HG03175 (cell line): ENCODE measurements around the gene RGS3.
"Not testable (repeated sequence)": the region's sequence is repeated elsewhere in the genome, so short reads cannot be mapped to it uniquely, and the experiment has no call there.

ENCODE experiments used
- ATAC-seq: cut with Tn5 transposase; IDR thresholded peaks from one replicate; pipeline ENCODE4 v1.9.1; 2021; ENCODE audit warnings: mild to moderate bottlenecking, moderate library complexity; ENCODE audit not compliant: unreplicated experiment

RGS3 gene

GRCh38 chr9:113543296-113543981, 79.9 kb downstream of the RGS3 start:
- no peak for ATAC-seq

DNA sequence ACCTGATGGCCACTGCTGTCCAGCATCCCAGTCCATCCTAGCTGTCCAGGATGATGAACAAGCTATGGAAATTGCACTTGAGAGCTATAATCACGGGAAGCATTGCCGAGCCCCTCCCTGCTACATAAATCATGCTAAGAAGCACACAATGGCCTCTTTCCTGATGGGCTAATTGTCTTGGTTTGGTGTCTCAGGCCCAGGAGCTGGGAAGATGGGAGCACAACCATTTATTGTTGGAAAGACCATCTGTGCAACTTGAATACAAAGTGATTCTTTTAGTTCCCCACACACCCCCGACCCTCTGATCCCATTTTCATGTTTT, 80.4 kb downstream of the RGS3 start:
- ATAC-seq, result no peak

DNA sequence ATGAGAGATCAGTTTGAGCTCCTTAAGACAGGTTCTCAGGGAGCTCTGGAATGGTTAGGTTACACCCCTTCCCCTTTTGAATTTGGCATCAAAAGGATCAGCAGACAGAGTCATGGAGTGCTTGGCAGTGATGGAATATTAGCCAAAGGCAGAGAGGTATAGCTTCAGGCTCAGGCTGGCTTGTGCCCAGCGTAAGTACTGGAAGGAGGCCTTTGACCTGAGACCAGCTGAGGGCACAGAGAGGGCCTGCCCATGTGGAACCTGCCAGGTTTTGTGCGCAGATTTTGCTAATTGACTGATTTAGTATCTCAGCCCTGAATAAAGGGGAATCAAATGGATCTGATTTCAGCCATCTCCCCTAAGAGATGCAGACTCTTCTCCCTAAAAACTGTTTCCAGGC, 81.5 kb downstream of the RGS3 start:
- ATAC-seq, result no peak

GRCh38 chr9:113546566-113546965, 83.0 kb downstream of the RGS3 start:
- no peak for ATAC-seq

GRCh38 chr9:113547501-113547900, 84.0 kb downstream of the RGS3 start:
- no peak for ATAC-seq

GRCh38 chr9:113548221-113549041, 84.9 kb downstream of the RGS3 start:
- ATAC-seq, result no peak

GRCh38 chr9:113549892-113550291, 86.4 kb downstream of the RGS3 start:
- not testable (repeated sequence) for ATAC-seq

DNA sequence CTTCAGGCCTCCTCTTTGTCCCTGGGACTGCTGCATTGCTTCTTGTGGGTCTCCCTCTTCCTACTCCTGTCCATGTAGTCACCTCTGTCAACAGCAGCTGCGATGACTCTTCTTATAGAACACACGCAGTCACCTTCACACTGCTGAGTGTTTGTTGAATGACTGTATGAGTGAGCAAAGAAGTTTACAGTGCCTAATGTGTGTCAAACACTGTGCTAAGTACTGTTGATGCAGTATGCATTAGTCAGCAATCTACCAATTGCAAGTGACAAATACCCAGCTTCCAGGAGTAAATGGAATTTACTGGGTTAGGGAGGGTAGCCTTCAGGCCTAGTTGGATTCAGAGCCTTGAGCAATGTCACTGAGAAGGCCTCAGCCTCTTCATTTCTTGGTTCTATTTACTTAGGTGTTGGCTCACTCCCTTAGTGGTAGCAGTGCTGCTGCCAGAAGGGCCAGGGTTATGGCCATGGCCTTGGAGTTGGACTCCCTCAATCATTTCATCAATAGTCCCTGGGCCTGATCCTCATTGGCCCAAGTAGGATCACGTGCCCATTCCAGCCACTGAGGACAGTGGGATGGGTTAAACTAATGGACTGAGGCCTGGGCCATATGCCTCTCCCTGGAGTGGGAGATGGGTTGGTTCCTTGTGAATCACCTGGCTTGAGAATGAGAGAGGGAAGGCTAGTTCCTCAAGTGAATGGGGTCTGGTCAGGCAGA, 93.5 kb downstream of the RGS3 start:
- no peak for ATAC-seq

GRCh38 chr9:113558632-113559502, 95.3 kb downstream of the RGS3 start:
- ATAC-seq, result no peak

- no peak for ATAC-seq
Measured at GRCh38 chr9:113559834-113560800, 96.6 kb downstream of the RGS3 start.

- ATAC-seq, result no peak
Measured at GRCh38 chr9:113562653-113563381, 99.3 kb downstream of the RGS3 start.

- ATAC-seq, result no peak
Measured at GRCh38 chr9:113563826-113564497, 100.4 kb downstream of the RGS3 start.

DNA sequence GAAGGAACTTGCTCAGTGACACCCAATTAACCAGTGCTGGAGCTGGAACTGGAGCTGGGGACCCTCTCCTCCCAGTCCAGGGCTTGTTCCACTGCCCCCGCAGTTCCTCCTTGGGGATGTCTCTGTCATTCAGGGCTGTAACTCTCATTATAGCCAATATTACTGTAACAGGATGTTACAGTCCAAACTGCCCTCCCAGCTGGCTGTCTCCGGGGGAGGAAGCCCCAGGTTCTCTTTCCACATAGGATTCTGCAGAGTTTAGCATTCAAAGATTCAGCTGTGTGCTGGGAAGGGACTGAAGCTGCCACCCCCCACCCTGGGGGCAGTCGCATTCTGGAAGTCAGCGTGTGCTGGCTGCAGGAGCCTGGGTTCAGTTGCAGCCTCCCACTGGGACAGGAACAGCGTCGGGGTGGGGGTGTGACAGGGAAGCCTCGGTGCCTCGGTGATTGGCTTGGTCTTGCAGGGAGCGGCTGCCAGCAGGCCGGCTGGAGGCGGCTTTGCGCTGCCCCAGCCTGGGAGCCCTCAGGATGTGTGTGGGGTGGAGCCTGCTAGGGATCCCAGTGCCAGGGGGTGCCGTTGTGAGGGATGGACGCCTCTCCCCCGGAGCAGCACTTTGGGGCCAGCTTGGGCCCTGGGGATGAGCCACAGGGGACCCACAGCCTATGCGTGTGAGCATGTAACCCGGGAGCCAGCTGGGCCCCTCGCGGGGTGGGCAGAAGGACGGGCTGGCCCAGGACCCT, 101.1 kb downstream of the RGS3 start:
- no peak for ATAC-seq

GRCh38 chr9:113566016-113566711, 102.6 kb downstream of the RGS3 start:
- no peak for ATAC-seq

DNA sequence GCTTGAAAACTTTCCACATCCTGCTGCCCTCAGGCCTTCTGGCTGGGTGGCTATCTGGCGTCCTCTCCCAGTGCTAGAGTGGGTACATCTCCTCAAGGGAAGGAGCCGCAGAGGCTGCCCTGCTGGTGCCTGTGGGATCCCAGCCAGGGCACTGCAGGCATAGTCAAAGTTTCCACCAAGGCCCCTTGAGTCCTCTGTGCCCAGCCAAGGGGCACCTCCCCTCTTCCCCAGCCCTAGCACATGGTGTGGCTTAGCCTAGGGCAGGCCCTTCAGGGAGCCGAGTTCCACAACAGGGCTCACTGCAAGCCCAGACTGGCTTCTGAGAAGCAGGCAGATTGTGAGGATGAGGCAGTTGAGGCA, 103.2 kb downstream of the RGS3 start:
- ATAC-seq, result no peak

GRCh38 chr9:113567361-113568080, 104.0 kb downstream of the RGS3 start:
- no peak for ATAC-seq

- ATAC-seq, result no peak
Measured at GRCh38 chr9:113568081-113568435, 104.5 kb downstream of the RGS3 start.
